K562 (cell line): Measurements from ENCODE around the gene C6orf62. TPM values are rescaled to one million over a fixed set of nuclear protein-coding genes. Genes with fewer than 3 reads are reported as not detected.

Experiments
- BCOR ChIP-seq: fragments of 450-650 bp; IDR thresholded peaks from 2 replicates; pipeline ENCODE4 v1.6.1; 2016
- BRD9 ChIP-seq: fragments of 450-650 bp; IDR thresholded peaks from 2 replicates; pipeline ENCODE4 v1.6.1; 2018; ENCODE audit warnings: low read depth; ENCODE audit not compliant: partially characterized antibody
- CHD1 ChIP-seq: fragments of 200-600 bp; sonication (generic); IDR thresholded peaks from one replicate; pipeline ENCODE4 v1.6.1; 2012; ENCODE audit warnings: mild to moderate bottlenecking, moderate library complexity, low read length, inconsistent platforms
- EP300 ChIP-seq: IDR thresholded peaks from 2 replicates; pipeline ENCODE4 v1.6.1; 2012; ENCODE audit warnings: low read length, improper control_type of control experiment
- GATAD2A ChIP-seq: fragments of 450-650 bp; IDR thresholded peaks from 2 replicates; pipeline ENCODE4 v1.6.1; 2017
- HEY1 ChIP-seq: fragments of 250-450 bp; sonication (Bioruptor Pico); IDR thresholded peaks from 2 replicates; pipeline ENCODE4 v1.5.0; 2020; ENCODE audit warnings: mild to moderate bottlenecking, moderate library complexity, borderline replicate concordance
- MAFG ChIP-seq: fragments of 450-650 bp; conservative IDR thresholded peaks from 2 replicates; pipeline ENCODE4 v1.6.1; 2016; ENCODE audit warnings: missing genetic modification characterization, missing compliant biosample characterization
- MAFK ChIP-seq: IDR thresholded peaks from 2 replicates; pipeline ENCODE4 v1.6.1; 2011; ENCODE audit warnings: low read length, improper control_type of control experiment
- NBN ChIP-seq: fragments of 450-650 bp; IDR thresholded peaks from 2 replicates; pipeline ENCODE4 v1.6.1; 2016; ENCODE audit warnings: low read depth, mild to moderate bottlenecking
- NFE2L1 ChIP-seq: fragments of 450-650 bp; IDR thresholded peaks from 2 replicates; pipeline ENCODE4 v1.6.1; 2016; ENCODE audit warnings: missing genetic modification characterization, low read depth, mild to moderate bottlenecking, missing compliant biosample characterization, moderate library complexity, borderline replicate concordance
- POLR2B ChIP-seq: fragments of 450-650 bp; IDR thresholded peaks from 2 replicates; pipeline ENCODE4 v1.6.1; 2018; ENCODE audit warnings: low read depth; ENCODE audit not compliant: partially characterized antibody
- RBM15 ChIP-seq: fragments of 200-400 bp; formaldehyde crosslinking; IDR thresholded peaks from 2 replicates; pipeline ENCODE4 v1.6.1; 2018; ENCODE audit warnings: mild to moderate bottlenecking, low read length, moderate library complexity; ENCODE audit not compliant: insufficient read depth
- SAFB ChIP-seq: fragments of 200-400 bp; formaldehyde crosslinking; IDR thresholded peaks from 2 replicates; pipeline ENCODE4 v1.6.1; 2017; ENCODE audit warnings: low read depth, low read length, borderline replicate concordance
- SREBF1 ChIP-seq: fragments of 150-350 bp; IDR thresholded peaks from 2 replicates; pipeline ENCODE4 v1.6.1; 2014; ENCODE audit warnings: antibody characterized with exemption, low read depth, low read length, borderline replicate concordance
- TCF15 ChIP-seq: fragments of 250-450 bp; sonication (Bioruptor Pico); IDR thresholded peaks from 2 replicates; pipeline ENCODE4 v1.8.0; 2022; ENCODE audit warnings: moderate library complexity, mild to moderate bottlenecking, inconsistent platforms
- TEAD1 ChIP-seq, 2 experiments: fragments of 450-650 bp in 1 of 2; sonication (generic) in 1 of 2; formaldehyde crosslinking; IDR thresholded peaks; 2 replicates each; pipeline versions ENCODE4 v1.4.0 to v1.8.0; 2020 to 2022; ENCODE audit warnings: mild to moderate bottlenecking in 2 of 2, missing genetic modification reagents in 1 of 2
- TRIM28 ChIP-seq: fragments of 450-650 bp; IDR thresholded peaks from 2 replicates; pipeline ENCODE4 v1.6.1; 2017
- YY1 ChIP-seq, 3 experiments: IDR thresholded peaks; 2 replicates each; pipeline ENCODE4 v1.6.1; 2011; ENCODE audit warnings: low read length in 2 of 3, mild to moderate bottlenecking in 2 of 3, moderate library complexity in 2 of 3, borderline replicate concordance in 1 of 3, control low read depth in 1 of 3, low read depth in 1 of 3; ENCODE audit not compliant: insufficient read depth in 3 of 3, insufficient replicate concordance in 2 of 3, control insufficient read depth in 1 of 3, insufficient read length in 1 of 3; ENCODE audit errors: extremely low read depth in 1 of 3
- ZNF316 ChIP-seq: fragments of 450-650 bp; IDR thresholded peaks from 2 replicates; pipeline ENCODE4 v1.6.1; 2016
- ZSCAN32 ChIP-seq: fragments of 450-650 bp; formaldehyde crosslinking; IDR thresholded peaks from 2 replicates; pipeline ENCODE4 v1.4.0; 2020; ENCODE audit warnings: mild to moderate bottlenecking, moderate library complexity
- polyA plus RNA-seq, 8 experiments: library from polyadenylated mRNA; depleted of rRNA in 4 of 8; stranded (reverse) in 5 of 8; unstranded in 3 of 8; fragments of >200 nt; fragmentation: Nextera tagmentation in 2 of 8; fragmentation: Illumina TruSeq in 1 of 8; extraction: Ambion mirVana in 2 of 8; extraction: Trizol in 1 of 8; gene quantifications; 2 replicates each; pipeline versions ENCODE4 v1.2.1 to v1.2.3, GENCODE V29; 2011 to 2014; ENCODE audit warnings: inconsistent platforms in 1 of 8, missing spikeins in 1 of 8
- total RNA-seq, 7 experiments: library from RNA; depleted of rRNA in 6 of 7; stranded (reverse); fragments of >200 nt in 6 of 7; fragmentation: Illumina TruSeq in 2 of 7; extraction: Trizol in 2 of 7; gene quantifications; 2 replicates each; pipeline versions ENCODE4 v1.2.1 to v1.2.3, GENCODE V29; 2011 to 2021; ENCODE audit warnings: low replicate concordance in 1 of 7
- TF ChIP-seq, protein P1 (sequence below): sonication (generic); formaldehyde crosslinking; IDR thresholded peaks from 2 replicates; pipeline ENCODE4 v1.8.0; 2023; ENCODE audit warnings: mild to moderate bottlenecking, missing genetic modification reagents

C6orf62 gene
- total and polyA plus RNA-seq, 9 of the 15 experiments (the other 6 are each of a cell fraction or from before 2014, with no cell fraction given) = 48.5 to 579 (median 111) TPM

DNA sequence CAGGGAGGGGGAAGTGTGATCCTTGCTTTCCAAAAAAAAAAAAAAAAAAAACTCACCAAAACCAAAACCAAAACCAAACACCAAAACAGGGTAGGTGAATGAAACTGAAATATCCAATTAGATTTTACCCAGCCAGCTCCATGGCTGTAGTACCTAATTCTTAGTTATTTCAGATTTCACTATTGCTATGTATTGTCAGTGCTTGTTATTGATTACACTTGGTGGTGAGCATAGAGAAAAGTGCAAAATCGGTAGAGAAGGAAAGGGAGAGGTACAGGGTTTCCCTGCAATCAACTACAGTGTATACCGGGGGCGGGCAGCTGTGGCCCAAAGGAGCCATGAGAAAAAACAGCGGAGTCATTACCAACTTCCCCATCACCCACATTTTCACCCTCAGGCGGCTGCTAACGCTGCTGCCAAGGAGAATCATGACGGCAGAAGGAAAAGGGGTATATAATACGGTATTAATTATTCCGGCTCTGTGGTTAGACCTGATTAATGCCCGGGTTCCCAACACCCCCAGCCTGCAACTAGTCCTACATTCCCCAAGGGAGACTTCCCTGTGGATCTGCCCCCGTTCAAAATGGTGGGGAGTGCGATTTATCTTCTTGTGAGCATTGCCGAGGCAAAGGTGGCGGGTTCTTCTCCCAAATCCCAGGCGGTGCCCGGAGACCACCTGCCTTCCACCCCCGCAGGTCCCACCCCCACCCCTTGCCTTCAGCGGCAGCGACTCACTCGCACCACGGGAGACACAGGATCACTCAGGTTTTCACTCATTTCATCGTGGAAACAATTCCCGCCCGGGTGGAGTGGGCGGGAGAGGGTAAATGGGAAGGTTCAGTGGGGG lies at the start of gene C6orf62 (continued):
- peak; percentile 72 for TF ChIP-seq MAFG
- peak; percentile 65 for TF ChIP-seq ZNF316
- no peak for TF ChIP-seq GATAD2A
- no peak for TF ChIP-seq RBM15
- no peak for TF ChIP-seq BCOR
- TF ChIP-seq TRIM28 = peak; percentile 38; the same call in 1 of the 2 replicates
- peak; percentile 44 for TF ChIP-seq POLR2B
- TF ChIP-seq TCF15 = no peak
- no peak for TF ChIP-seq TEAD1 (CRISPR knock-in tag; IDR thresholded peaks at IDR 0.05)
- peak; percentile 4; the same call in 1 of the 2 replicates for TF ChIP-seq NFE2L1 (tag)
- TF ChIP-seq YY1 (IDR thresholded peaks at IDR 0.05; ENCODE audit: borderline replicate concordance in 1 of 3, control insufficient read depth in 1 of 3, extremely low read depth in 1 of 3, insufficient read depth in 3 of 3, insufficient read length in 1 of 3, insufficient replicate concordance in 2 of 3, low read depth in 1 of 3, low read length in 2 of 3) = peak in 1 of 3 experiments; percentile 77
- TF ChIP-seq EP300 = no peak
- TF ChIP-seq NBN = 0 out of 2 replicates have a peak, but pooled peaks have one; percentile 17
- no peak for TF ChIP-seq ZSCAN32 (CRISPR knock-in tag)
- TF ChIP-seq SAFB = 0 out of 2 replicates have a peak, but pooled peaks have one; percentile 13
- peak; percentile 45 for TF ChIP-seq BRD9
- no peak for TF ChIP-seq SREBF1
- peak; percentile 52; the same call in 1 of the 2 replicates for TF ChIP-seq MAFK
- TF ChIP-seq CHD1 = peak; percentile 24
- no peak for TF ChIP-seq HEY1 (CRISPR knock-in tag)
- TF ChIP-seq, protein P1, sequence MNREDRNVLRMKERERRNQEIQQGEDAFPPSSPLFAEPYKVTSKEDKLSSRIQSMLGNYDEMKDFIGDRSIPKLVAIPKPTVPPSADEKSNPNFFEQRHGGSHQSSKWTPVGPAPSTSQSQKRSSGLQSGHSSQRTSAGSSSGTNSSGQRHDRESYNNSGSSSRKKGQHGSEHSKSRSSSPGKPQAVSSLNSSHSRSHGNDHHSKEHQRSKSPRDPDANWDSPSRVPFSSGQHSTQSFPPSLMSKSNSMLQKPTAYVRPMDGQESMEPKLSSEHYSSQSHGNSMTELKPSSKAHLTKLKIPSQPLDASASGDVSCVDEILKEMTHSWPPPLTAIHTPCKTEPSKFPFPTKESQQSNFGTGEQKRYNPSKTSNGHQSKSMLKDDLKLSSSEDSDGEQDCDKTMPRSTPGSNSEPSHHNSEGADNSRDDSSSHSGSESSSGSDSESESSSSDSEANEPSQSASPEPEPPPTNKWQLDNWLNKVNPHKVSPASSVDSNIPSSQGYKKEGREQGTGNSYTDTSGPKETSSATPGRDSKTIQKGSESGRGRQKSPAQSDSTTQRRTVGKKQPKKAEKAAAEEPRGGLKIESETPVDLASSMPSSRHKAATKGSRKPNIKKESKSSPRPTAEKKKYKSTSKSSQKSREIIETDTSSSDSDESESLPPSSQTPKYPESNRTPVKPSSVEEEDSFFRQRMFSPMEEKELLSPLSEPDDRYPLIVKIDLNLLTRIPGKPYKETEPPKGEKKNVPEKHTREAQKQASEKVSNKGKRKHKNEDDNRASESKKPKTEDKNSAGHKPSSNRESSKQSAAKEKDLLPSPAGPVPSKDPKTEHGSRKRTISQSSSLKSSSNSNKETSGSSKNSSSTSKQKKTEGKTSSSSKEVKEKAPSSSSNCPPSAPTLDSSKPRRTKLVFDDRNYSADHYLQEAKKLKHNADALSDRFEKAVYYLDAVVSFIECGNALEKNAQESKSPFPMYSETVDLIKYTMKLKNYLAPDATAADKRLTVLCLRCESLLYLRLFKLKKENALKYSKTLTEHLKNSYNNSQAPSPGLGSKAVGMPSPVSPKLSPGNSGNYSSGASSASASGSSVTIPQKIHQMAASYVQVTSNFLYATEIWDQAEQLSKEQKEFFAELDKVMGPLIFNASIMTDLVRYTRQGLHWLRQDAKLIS (CRISPR knock-in tag) = peak; percentile 15; the same call in 1 of the 2 replicates
